GM19193 (cell line): Measurements from ENCODE around the gene KRT17.

Experiments used
- POLR2A ChIP-seq: IDR thresholded peaks from 4 replicates; pipeline ENCODE4 v1.6.1; 2011; ENCODE audit not compliant: insufficient read depth, insufficient read length; ENCODE audit errors: extremely low read depth

Gene KRT17

DNA sequence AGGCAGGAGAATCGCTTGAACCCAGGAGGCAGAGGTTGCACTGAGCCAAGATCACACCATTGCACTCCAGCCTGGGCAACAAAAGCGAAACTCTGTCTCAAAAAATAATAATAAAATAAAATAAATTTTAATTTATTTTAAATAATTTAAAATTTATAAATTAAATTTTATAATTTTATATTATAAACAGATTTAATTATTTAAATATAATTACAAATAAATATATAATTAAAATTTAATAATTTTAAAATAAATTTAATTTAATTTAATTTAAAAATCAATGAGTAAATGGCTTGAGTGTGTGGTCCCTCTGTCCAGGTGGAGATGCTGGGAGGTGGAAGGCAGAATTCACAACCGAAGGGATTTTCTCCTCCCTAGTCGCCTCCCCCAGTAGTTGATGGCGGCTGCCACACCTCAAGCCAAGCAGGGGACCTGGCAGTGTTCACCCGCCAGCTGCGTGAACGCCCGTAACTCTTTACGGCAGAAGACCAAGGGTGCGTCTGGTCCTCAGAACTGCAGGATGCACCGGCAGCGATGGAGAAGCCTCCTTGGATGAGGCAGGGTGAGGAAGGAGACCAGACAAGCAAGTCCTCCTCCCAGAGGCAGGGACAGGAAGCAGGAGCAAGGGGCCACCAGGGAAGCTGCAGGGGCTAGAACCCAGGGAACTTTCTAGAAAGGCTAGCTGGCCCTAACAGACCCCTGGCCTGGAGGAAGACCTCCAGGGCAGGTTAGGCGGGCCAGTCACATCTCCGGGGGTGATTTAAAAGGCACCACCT is 22.9 kb upstream of the KRT17 start:
- no peak for TF ChIP-seq POLR2A

DNA sequence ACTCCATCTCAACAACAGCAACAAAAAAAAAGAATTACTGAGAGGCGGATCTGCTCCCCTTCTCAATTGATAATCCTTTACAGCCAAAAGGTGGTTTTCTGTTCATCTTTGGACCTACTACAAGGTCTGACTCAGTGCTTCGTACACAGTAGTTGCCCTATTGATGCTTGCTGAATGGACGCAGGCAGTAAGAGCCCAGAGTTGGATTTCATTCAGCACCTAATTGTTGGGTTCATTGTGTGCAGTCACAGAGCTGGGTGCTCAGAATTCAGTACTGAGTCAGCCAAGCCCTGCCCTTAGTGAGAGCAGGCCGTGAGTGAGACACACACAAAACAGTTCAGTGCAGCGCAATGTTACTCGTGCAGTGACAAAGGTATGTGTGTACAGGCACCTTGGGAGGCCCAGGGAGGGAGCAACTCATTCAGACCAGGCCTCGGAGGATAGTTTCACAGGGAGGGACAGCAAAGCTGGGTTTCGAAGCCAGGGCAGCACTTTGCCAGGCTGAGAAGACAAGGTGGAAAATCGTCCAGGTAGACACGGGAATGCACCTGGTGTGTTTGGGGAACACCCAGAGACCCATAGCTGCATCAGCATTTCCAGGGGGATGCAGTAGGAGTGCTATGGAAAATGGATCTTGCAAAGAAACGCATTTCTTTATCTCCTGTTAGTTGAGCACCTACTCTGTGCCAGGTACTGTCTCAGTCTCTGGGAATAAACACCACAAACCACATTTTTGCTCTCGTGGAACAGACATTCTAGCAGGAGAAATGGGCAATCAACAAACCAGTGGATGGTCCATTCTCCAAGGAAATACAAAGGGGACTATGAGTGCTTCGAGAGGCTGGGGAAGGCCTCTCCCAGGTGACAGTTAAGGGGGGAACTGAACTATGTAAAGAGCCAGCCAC is 18.1 kb upstream of the KRT17 start:
- no peak for TF ChIP-seq POLR2A

DNA sequence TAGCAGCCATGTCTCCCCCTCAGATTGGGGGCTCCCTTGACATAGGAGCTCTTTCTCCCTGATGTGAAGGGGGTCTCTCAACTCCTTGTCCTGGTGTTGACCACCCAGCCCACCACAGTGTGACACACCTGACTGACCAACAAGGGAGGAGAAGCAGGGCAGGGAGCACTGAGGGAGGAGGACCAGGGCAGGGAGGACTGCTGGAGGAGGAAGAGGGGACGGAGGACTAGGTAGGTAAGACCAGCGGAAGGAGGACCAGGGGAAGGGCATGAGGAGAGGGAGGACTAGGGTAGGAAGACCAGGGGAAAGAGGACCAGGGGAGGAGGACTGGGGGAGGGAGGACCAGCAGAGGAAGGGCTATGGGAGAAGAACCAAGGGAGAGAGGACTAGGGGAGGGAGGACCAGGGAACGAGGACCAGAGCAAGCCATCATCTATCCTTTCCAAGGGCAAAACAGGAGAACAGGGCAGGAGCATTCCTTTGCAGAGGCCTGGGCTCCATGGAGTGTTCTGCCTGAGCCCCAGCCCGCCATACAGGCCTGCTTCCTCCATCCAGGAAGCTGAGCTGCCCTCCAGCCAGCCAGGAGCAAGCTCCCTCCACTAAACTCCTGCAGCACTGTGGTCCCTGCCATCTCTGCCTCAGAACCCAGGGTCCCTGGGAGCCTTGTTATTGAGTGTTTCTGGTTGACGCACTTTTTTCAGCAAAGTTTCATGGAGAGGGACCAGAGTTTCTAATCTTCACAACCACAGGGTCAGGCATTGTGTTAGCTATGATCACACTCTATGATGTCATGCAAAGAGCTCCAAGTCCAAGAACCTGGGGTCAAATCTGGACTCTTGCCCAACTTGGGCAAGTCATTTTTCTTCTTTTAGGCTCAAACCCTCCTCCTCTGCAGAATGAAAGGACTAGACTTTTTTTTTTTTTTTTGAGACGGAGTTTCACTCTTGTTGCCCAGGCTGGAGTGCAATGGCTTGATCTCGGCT is 15.4 kb upstream of the KRT17 start:
- no peak for TF ChIP-seq POLR2A

DNA sequence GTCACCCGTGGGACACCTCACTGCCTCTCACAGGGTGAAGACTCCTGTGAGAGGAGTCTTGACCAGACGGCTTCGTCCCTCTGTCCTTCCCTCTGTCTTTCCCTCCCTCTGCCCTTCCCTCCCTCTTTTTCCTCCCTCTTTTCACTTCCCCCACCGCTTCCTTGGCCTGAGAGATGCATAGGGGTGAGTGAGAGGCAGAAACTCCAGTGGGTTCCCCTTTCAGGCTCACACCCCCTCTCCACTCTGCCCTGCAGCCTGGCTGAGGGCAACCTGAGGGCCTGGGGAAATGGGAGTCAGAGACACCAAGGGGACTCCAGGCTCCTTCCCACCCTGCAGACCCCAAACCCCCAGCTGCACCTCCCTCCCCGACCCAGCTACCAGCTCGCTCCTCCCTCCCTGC is 14.6 kb upstream of the KRT17 start:
- no peak for TF ChIP-seq POLR2A

DNA sequence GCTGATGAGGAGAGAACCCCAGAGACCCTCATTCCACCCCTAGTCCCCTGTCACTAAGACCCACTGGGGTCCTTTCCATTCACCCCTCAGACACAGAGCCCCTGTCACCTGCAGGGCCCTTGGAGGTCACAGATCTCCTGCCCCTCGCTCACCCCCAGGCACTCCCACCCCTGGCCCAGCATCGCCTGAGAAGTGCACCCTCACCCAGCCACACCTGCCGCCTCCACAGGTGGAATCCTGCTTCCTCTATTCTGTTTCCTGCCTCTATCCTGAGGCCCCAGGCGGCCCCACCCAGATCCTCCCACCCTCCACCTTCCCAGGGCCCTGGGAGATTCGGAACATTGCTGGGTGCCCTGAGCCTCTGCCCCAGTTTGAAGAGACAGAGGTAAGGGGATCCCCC is 13.8 kb upstream of the KRT17 start:
- TF ChIP-seq POLR2A: no peak

DNA sequence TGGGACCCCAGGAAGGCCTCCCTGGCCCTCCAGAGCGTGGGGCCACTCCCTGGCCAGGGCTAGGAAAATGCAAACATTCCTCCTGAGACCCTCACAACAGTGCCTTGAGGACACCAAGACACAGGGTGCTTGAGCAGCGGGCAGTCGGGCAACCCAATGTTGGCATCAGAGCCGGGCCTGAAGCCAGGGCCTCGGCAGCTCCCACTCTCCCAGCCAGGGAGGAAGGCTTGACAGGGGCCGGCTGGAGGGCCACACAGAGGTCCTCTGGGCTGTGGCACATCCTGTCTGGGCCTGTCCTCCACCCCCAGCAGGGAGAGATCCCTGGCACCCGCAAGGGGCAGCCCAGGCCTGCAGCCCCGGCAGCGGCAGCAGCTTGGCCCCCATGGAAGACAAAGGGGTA is 12.3 kb upstream of the KRT17 start:
- no peak for TF ChIP-seq POLR2A

DNA sequence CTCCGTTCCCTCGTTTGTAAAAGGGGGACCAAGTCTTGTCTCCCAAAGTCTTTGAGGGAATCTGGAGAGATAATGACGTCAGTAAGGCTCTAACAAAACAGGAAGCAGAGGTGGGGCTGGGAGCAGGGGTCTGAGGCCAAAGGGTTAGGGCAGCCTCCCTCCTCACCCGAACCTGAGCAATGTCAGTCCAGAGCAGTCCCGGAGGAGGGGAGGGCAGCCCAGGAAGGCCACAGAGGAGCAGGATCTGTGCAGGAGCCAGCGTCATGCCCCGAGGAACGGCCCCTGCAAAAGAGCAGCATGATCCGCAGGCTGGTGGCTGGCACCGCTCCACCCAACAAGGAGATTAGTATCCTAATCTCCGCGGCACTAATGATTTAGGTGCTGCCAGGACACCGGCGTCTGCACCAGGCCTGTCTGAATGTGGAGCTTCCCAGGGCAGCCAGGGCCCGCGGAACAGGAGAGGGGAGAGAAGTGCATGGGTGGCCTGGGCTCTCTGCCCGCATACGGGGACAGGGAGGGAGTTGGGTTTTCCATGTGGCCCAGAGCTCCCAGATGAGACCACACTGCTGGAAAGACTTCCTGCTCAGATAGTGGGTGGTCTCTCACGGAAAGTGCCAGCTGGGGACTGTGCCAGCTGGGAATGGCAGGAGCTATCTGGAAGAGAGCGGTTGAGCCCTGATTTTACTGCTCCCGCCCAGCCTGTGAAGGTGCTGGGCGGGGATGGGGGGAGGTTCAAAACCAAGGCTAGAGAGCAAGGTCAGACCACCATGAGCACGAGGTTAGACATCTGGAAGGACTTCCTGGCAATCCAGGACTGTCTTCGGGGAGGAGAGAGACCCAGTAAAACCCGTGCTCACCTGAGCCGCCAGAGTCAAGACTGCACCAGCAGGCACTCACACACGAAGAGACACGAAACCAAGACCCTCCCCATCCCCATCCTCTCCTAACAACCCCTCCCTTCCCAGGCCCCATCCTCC is 11.0 kb upstream of the KRT17 start:
- TF ChIP-seq POLR2A: no peak

DNA sequence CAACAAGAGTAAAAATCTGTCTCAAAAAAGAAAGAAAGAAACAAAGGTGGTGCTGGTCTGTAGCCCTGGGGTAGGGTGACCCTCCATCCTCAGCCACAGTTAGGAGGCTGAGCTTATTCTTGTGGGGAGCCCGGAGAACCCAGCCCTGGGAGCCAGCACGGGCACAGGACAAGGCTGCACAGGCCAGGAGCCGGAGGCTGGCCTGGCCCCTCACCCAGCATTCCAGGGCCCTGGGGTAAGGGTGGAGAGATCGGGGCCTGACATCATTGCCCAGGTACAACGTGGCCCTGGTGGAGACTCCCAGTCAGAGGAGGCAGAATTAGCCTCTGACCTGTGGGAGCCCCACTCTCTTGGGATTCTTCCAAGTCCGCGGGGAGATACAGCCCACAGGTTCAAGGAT is 10.3 kb upstream of the KRT17 start:
- TF ChIP-seq POLR2A: no peak

DNA sequence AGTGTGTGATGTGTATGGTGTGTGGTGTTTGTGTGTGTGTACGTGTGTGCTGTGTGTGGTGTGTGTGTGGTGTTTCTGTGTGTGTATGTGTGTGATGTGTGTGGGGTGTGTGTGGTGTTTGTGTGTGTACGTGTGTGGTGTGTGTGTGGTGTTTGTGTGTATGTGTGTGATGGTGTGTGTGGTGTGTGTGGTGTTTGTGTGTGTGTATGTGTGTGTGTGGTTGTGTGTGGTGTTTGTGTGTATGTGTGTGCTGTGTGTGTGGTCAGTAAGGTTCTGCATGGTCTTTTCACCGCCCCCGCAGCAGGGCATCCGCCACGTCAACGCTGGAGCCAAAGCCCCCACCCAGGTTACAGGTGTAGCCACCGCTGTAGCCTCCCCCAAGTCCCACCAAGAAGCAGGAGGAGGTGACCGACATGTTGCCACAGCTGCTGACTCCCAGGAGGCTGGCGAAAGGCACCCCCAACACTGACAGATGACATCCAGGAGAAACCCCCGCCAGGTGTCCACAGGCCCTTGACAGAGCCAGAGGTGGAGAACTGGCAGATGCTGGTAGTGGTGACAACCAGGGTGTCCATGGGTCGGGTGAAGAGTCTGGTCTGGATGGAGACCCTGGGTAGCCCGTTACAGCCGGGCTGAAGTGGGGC is 9.3 kb upstream of the KRT17 start:
- no peak for TF ChIP-seq POLR2A

DNA sequence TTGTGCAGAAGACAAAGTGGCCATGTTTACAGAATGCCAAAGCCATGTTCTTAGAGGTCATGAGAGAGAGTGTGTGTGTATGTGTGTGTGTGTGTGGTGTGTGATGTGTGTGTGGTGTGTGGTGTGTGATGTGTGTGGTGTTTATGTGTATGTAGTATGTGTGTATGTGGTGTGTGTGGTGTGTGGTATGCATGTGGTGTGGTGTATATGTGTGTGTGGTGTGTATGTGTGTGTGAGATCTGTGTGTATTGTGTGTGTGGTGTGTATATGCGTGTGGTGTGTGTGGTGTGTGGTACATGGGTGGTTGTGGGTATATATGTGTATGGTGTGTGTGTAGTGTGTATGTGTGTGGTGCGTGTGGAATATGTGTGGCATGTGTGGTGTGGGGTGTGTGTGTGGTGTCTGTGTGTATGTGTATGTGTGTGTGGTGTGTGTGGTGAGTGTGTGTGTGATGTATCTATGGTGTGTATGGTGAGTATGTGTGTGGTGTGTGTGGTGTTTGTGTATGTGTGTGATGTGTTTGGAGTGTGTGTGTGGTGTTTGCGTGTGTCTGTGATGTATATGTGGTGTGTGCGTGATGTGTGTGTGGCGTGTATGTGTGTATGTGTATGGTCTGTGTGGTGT is 8.2 kb upstream of the KRT17 start:
- TF ChIP-seq POLR2A: no peak

DNA sequence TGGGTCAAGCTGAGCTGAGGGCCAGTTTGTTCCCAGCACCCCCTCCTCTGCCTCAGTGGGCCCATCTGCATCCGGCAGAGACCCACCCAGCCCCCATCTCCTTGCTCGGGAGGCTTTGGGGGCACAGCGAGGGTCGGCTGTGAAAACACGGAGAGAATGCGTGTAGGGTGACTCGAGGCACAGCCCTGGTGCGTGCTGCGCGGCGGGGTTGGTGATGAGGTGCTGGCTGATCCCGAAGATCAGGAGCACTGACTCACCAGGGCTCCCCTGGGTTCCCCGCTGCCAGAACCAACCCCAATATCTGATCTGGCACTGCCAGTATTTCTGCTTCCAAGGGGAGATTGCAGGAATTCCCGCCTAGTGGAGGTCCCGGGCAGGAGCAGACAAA is 7.5 kb upstream of the KRT17 start:
- no peak for TF ChIP-seq POLR2A

DNA sequence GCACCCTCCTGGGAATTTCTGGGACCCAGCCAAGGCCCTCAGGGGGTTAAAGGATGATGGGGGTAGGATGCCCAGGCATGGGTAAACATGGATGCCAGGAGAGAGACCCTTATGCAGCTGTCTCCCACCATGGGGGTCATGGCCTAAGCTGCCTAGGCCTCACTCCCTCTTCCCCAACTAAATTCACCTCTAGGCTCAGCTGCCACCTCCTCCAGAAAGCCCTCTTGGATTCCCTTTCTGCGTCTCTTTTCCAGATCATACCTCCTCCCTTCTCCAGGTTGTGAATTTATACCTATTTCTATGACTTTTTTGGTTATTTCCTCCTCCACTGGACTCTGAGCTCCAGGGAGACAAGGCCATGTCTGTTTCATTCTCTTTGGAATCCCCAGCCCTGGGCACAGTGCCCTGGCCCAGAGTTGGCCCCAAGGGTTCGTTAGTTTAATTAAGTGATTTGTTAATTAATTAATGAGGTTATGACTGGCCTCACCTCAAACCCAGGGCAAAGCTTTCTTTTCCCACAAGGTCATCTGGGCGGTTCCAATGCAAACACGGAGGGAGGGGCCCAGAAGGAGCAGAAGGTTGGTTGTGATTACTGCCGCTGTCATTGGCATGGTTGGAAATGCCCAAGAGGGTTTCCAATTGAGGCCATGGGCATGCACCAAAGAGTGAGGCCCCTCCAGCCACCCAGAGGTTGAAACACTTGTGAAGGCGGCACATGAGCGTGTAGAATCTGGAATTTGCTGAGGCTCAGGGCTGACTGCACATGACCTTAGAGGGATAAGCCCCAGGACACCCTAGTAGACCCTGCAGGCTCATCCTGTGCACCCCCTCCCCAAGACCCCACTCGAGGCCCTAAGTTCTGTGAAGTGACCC is 6.9 kb upstream of the KRT17 start:
- no peak for TF ChIP-seq POLR2A
